MM.1S (cell line): ENCODE results near the gene OR9G1.

Experiments
- CTCF ChIP-seq: fragments of 300-600 bp; sonication (generic); IDR thresholded peaks from 2 replicates; pipeline ENCODE4 v1.5.1; 2016; ENCODE audit warnings: antibody characterized with exemption, low read length, mixed read lengths
- EZH2 ChIP-seq: fragments of 300-600 bp; sonication (generic); optimal IDR thresholded peaks from 2 replicates; pipeline ENCODE3; 2017; ENCODE audit warnings: low read depth, mild to moderate bottlenecking, antibody characterized with exemption, low read length, mixed read lengths
- EZH2phosphoT487 ChIP-seq: fragments of 300-600 bp; sonication (generic); IDR thresholded peaks from 2 replicates; pipeline ENCODE4 v1.6.1; 2018; ENCODE audit warnings: antibody characterized with exemption, low read length

- TF ChIP-seq CTCF (no peak), EZH2 (no peak), EZH2phosphoT487 (no peak)
These were observed 7.0 kb downstream of the OR9G1 start for GRCh38 chr11:56705784-56706396.
